Measurements from ENCODE around the gene SFMBT1. TPM values are rescaled to one million over a fixed set of nuclear protein-coding genes. Genes with fewer than 3 reads are reported as not detected.

SFMBT1 gene
- total and polyA plus RNA-seq, 2 of the 8 experiments (the other 6 are each of a cell fraction or from before 2014, with no cell fraction given): 8.1 to 16.8 TPM

DNA sequence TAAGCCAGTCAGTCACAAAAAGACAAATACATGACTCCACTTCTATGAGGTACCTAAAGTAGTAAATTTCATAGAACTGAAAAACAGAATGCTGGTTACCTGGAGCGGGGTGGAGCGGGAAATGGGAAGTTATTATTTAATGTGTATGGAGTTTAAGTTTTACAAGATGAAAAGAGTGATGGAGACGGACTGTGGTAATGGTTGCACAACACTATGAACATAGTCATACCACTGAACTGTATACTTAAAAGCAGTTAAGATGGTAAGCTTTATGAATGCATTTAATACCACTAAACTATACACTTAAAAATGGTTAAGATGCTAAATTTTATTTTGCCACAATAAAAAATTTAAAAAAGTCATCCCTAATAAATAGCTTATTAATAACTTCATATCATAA, 23.2 kb downstream of the SFMBT1 start (continued):
- TF ChIP-seq, protein P1, sequence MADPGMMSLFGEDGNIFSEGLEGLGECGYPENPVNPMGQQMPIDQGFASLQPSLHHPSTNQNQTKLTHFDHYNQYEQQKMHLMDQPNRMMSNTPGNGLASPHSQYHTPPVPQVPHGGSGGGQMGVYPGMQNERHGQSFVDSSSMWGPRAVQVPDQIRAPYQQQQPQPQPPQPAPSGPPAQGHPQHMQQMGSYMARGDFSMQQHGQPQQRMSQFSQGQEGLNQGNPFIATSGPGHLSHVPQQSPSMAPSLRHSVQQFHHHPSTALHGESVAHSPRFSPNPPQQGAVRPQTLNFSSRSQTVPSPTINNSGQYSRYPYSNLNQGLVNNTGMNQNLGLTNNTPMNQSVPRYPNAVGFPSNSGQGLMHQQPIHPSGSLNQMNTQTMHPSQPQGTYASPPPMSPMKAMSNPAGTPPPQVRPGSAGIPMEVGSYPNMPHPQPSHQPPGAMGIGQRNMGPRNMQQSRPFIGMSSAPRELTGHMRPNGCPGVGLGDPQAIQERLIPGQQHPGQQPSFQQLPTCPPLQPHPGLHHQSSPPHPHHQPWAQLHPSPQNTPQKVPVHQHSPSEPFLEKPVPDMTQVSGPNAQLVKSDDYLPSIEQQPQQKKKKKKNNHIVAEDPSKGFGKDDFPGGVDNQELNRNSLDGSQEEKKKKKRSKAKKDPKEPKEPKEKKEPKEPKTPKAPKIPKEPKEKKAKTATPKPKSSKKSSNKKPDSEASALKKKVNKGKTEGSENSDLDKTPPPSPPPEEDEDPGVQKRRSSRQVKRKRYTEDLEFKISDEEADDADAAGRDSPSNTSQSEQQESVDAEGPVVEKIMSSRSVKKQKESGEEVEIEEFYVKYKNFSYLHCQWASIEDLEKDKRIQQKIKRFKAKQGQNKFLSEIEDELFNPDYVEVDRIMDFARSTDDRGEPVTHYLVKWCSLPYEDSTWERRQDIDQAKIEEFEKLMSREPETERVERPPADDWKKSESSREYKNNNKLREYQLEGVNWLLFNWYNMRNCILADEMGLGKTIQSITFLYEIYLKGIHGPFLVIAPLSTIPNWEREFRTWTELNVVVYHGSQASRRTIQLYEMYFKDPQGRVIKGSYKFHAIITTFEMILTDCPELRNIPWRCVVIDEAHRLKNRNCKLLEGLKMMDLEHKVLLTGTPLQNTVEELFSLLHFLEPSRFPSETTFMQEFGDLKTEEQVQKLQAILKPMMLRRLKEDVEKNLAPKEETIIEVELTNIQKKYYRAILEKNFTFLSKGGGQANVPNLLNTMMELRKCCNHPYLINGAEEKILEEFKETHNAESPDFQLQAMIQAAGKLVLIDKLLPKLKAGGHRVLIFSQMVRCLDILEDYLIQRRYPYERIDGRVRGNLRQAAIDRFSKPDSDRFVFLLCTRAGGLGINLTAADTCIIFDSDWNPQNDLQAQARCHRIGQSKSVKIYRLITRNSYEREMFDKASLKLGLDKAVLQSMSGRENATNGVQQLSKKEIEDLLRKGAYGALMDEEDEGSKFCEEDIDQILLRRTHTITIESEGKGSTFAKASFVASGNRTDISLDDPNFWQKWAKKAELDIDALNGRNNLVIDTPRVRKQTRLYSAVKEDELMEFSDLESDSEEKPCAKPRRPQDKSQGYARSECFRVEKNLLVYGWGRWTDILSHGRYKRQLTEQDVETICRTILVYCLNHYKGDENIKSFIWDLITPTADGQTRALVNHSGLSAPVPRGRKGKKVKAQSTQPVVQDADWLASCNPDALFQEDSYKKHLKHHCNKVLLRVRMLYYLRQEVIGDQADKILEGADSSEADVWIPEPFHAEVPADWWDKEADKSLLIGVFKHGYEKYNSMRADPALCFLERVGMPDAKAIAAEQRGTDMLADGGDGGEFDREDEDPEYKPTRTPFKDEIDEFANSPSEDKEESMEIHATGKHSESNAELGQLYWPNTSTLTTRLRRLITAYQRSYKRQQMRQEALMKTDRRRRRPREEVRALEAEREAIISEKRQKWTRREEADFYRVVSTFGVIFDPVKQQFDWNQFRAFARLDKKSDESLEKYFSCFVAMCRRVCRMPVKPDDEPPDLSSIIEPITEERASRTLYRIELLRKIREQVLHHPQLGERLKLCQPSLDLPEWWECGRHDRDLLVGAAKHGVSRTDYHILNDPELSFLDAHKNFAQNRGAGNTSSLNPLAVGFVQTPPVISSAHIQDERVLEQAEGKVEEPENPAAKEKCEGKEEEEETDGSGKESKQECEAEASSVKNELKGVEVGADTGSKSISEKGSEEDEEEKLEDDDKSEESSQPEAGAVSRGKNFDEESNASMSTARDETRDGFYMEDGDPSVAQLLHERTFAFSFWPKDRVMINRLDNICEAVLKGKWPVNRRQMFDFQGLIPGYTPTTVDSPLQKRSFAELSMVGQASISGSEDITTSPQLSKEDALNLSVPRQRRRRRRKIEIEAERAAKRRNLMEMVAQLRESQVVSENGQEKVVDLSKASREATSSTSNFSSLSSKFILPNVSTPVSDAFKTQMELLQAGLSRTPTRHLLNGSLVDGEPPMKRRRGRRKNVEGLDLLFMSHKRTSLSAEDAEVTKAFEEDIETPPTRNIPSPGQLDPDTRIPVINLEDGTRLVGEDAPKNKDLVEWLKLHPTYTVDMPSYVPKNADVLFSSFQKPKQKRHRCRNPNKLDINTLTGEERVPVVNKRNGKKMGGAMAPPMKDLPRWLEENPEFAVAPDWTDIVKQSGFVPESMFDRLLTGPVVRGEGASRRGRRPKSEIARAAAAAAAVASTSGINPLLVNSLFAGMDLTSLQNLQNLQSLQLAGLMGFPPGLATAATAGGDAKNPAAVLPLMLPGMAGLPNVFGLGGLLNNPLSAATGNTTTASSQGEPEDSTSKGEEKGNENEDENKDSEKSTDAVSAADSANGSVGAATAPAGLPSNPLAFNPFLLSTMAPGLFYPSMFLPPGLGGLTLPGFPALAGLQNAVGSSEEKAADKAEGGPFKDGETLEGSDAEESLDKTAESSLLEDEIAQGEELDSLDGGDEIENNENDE (IDR thresholded peaks at IDR 0.05; ENCODE audit: insufficient replicate concordance, low read length): no peak
- TF ChIP-seq KDM4A (IDR thresholded peaks at IDR 0.05; ENCODE audit: low read depth, low read length, severe bottlenecking) (no peak), CBX5 (IDR thresholded peaks at IDR 0.05; ENCODE audit: low read depth, low read length) (no peak), POLR2A (IDR thresholded peaks at IDR 0.05; ENCODE audit: control extremely low read depth in 1 of 2, low read depth in 2 of 2, low read length in 2 of 2) (no peak)
- TF ChIP-seq, protein P2, sequence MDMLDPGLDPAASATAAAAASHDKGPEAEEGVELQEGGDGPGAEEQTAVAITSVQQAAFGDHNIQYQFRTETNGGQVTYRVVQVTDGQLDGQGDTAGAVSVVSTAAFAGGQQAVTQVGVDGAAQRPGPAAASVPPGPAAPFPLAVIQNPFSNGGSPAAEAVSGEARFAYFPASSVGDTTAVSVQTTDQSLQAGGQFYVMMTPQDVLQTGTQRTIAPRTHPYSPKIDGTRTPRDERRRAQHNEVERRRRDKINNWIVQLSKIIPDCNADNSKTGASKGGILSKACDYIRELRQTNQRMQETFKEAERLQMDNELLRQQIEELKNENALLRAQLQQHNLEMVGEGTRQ (IDR thresholded peaks at IDR 0.05; ENCODE audit: low read length): no peak
